Right lobe of liver (tissue), 6 donors: ENCODE data around the gene BMAL1. TPM values are rescaled to one million over a fixed set of nuclear protein-coding genes. Genes with fewer than 3 reads are reported as not detected.
A peak's percentile ranks its signal among the peaks of the same experiment; 100 is the strongest.

Experiments used
- ATAC-seq, 4 donors: fragments of 200-7000 bp; cut with Tn5 transposase; one replicate each; pipeline ENCODE4 v1.9.1; 2020; ENCODE audit warnings: mild to moderate bottlenecking in 4 of 4, moderate library complexity in 4 of 4
- DNase-seq, 3 donors: peaks; one replicate each; pipeline ENCODE4 v3.0.0-alpha.2; 2020
- H3K27ac ChIP-seq, 3 donors: fragments of 200-600 bp; one replicate each; pipeline ENCODE4 v1.8.0; 2022
- H3K27me3 ChIP-seq, 2 donors: fragments of 200-600 bp; one replicate each; pipeline ENCODE4 v1.8.0; 2022
- H3K36me3 ChIP-seq, 4 donors: fragments of 200-600 bp; sonication (generic) in 1 of 4; one replicate each; pipeline versions ENCODE4 v1.5.1 to v1.8.0; 2017 to 2022; ENCODE audit warnings: control low read depth in 1 of 4
- H3K4me1 ChIP-seq, 4 donors: fragments of 200-600 bp; sonication (generic) in 1 of 4; one replicate each; pipeline versions ENCODE4 v1.5.1 to v1.8.0; 2017 to 2022; ENCODE audit warnings: control low read depth in 1 of 4
- H3K4me3 ChIP-seq, 3 donors: fragments of 200-600 bp; one replicate each; pipeline ENCODE4 v1.8.0; 2022
- H3K9me3 ChIP-seq, 4 donors: fragments of 200-600 bp; sonication (generic) in 1 of 4; one replicate each; pipeline versions ENCODE4 v1.5.1 to v1.8.0; 2017 to 2022; ENCODE audit warnings: control low read depth in 1 of 4
- CTCF ChIP-seq, 4 donors: fragments of 200-600 bp in 3 of 4; fragments of 450-650 bp in 1 of 4; IDR thresholded peaks; one replicate each; pipeline versions ENCODE4 v1.5.1 to v1.8.0; 2016 to 2022; ENCODE audit warnings: antibody characterized with exemption in 4 of 4, mild to moderate bottlenecking in 2 of 4
- POLR2A ChIP-seq: fragments of 450-650 bp; IDR thresholded peaks from one replicate; pipeline ENCODE4 v1.6.1; 2017; ENCODE audit warnings: antibody characterized with exemption, mild to moderate bottlenecking
- WGBS: methylation state at CpG from one replicate; pipeline ENCODE4 v1.1.6; 2018; ENCODE audit warnings: low coverage, low lambda C conversion rate; ENCODE audit not compliant: insufficient coverage; ENCODE audit errors: missing lambda C conversion rate; 5-methylcytosine and 5-hydroxymethylcytosine counted together
- intact Hi-C, 2 donors: fragments of 100-400 bp; cut with DNase I; formaldehyde crosslinking; loops; one replicate each; pipeline versions ENCODE4 v1.11.2 to v1.14.1; 2022
- total RNA-seq, 6 experiments: library from RNA; depleted of rRNA in 2 of 6; stranded (reverse); fragments of >200 nt in 2 of 6; fragmentation: NEBNext Ultra II Directional in 3 of 6; extraction: Animal tissue kit (Norgen Biotek cat#: 25700) in 3 of 6; gene quantifications; one replicate each; pipeline versions ENCODE4 v1.1.0 to v1.2.4, GENCODE V29; 2016 to 2023
- donor health status: DM: no; HTN: yes; CAD: no.
- donor health status: DM: no; HTN: no; CAD: no.
- donor health status: DM: no; HTN: no; CAD: no.
- donor health status: DM: no; HTN: yes; CAD: no.
- donor health status: DM: no; HTN: yes; CAD: no.

Gene BMAL1
- total RNA-seq, 6 experiments from 2014 or later, result 9.9 to 38.0 (median 12.9) TPM

GRCh38 chr11:13276454-13276831 is 1.1 kb upstream of the BMAL1 start:
- 13% methylated on average over 8 of the region's 8 CpGs for WGBS
- Histone ChIP-seq H3K4me3 (peak overlapping the region; percentile 63 to 98 (median 75)), H3K9me3 (no peaks in the 10 kb centered on the region), H3K4me1 (peaks cover 0 to 33% (median 9%) of the 10 kb centered on the region in 4 donors), H3K36me3 (no peaks in the 10 kb centered on the region), H3K27me3 (no peaks in the 10 kb centered on the region), H3K27ac (peak overlapping the region in 2 of 3 donors; percentile 64 to 79)
- ATAC-seq (no peak), DNase-seq (no peak)
- TF ChIP-seq POLR2A (no peak), CTCF (IDR thresholded peaks at IDR 0.05) (no peak)
- intact Hi-C loops, result no loop called here

GRCh38 chr11:13276832-13277767 is 490 bp upstream of the BMAL1 start:
- peak overlapping the region; percentile 79 to 93 (median 86) for H3K27ac ChIP-seq
- DNase-seq (peak; percentile 99), ATAC-seq (peak; percentile 85 to 94 (median 91))
- H3K36me3 ChIP-seq, result no peaks in the 10 kb centered on the region
- 0% methylated on average over 37 of the region's 72 CpGs for WGBS
- TF ChIP-seq CTCF (IDR thresholded peaks at IDR 0.05), result no peak
- TF ChIP-seq POLR2A, result peak; percentile 61
- H3K27me3 ChIP-seq, result no peaks in the 10 kb centered on the region
- intact Hi-C loops, result no loop called here
- peak overlapping the region; percentile 91 to 98 (median 91) for H3K4me3 ChIP-seq
- peaks cover under 1 to 39% (median 9%) of the 10 kb centered on the region in 4 donors for H3K4me1 ChIP-seq
- no peaks in the 10 kb centered on the region for H3K9me3 ChIP-seq

GRCh38 chr11:13278609-13279486 is 1.3 kb downstream of the BMAL1 start:
- TF ChIP-seq CTCF (IDR thresholded peaks at IDR 0.05) (no peak), POLR2A (no peak)
- Histone ChIP-seq H3K27me3 (no peaks in the 10 kb centered on the region), H3K9me3 (no peaks in the 10 kb centered on the region), H3K36me3 (no peaks in the 10 kb centered on the region), H3K4me3 (peak overlapping the region; percentile 91 to 98 (median 91)), H3K4me1 (peaks cover 2 to 50% (median 10%) of the 10 kb centered on the region in 4 donors), H3K27ac (peak overlapping the region; percentile 86 to 97 (median 93))
- intact Hi-C loops, result no loop called here
- 6% methylated on average over 28 of the region's 61 CpGs for WGBS
- ATAC-seq (no peak), DNase-seq (peak in 1 of 3 donors; percentile 49)

GRCh38 chr11:13279487-13279834 is 1.9 kb downstream of the BMAL1 start:
- Histone ChIP-seq H3K27me3 (no peaks in the 10 kb centered on the region), H3K36me3 (no peaks in the 10 kb centered on the region), H3K27ac (peak overlapping the region in 1 of 3 donors; percentile 26), H3K4me1 (peaks cover 2 to 50% (median 10%) of the 10 kb centered on the region in 4 donors), H3K9me3 (no peaks in the 10 kb centered on the region), H3K4me3 (peak overlapping the region; percentile 91 to 98 (median 91))
- TF ChIP-seq CTCF (IDR thresholded peaks at IDR 0.05) (no peak), POLR2A (no peak)
- WGBS, result 21% methylated on average over 3 of the region's 3 CpGs
- intact Hi-C loops, result no loop called here
- ATAC-seq, result no peak
- DNase-seq, result no peak
